H9 (cell line): Measurements from ENCODE around the gene TPM2. TPM values are rescaled to one million over a fixed set of nuclear protein-coding genes. Genes with fewer than 3 reads are reported as not detected.

Experiments
- DNase-seq: peaks from one replicate; pipeline ENCODE4 v3.0.0-alpha.2; 2017
- H2AFZ ChIP-seq: one replicate; pipeline ENCODE4 v1.6.1; 2013; ENCODE audit warnings: mild to moderate bottlenecking, low read length, control low read depth, moderate library complexity
- H2AK5ac ChIP-seq: 2 replicates; pipeline ENCODE4 v1.6.1; 2013; ENCODE audit warnings: low read length, control low read depth, mixed read lengths; ENCODE audit not compliant: insufficient read length
- H2BK120ac ChIP-seq: one replicate; pipeline ENCODE4 v1.6.1; 2013; ENCODE audit warnings: low read depth, mild to moderate bottlenecking, low read length, control low read depth, inconsistent platforms; ENCODE audit not compliant: poor library complexity, severe bottlenecking
- H2BK12ac ChIP-seq: 2 replicates; pipeline ENCODE4 v1.6.1; 2013; ENCODE audit warnings: low read length, control low read depth, mixed read lengths, low read depth; ENCODE audit not compliant: insufficient read length
- H2BK15ac ChIP-seq: 2 replicates; pipeline ENCODE4 v1.6.1; 2013; ENCODE audit warnings: low read depth, low read length, control low read depth
- H2BK20ac ChIP-seq: one replicate; pipeline ENCODE4 v1.6.1; 2013; ENCODE audit warnings: low read depth, mild to moderate bottlenecking, low read length, control low read depth, inconsistent platforms; ENCODE audit not compliant: poor library complexity, severe bottlenecking
- H2BK5ac ChIP-seq: 2 replicates; pipeline ENCODE4 v1.6.1; 2013; ENCODE audit warnings: low read length, control low read depth, mixed read lengths; ENCODE audit not compliant: insufficient read length
- H3K14ac ChIP-seq: 2 replicates; pipeline ENCODE4 v1.6.1; 2013; ENCODE audit warnings: low read length, control low read depth; ENCODE audit not compliant: insufficient read depth
- H3K18ac ChIP-seq: 2 replicates; pipeline ENCODE4 v1.6.1; 2013; ENCODE audit warnings: low read depth, mild to moderate bottlenecking, mixed read lengths, low read length, control low read depth; ENCODE audit not compliant: insufficient read length
- H3K23ac ChIP-seq: 2 replicates; pipeline ENCODE4 v1.6.1; 2013; ENCODE audit warnings: low read length, control low read depth, mixed read lengths, low read depth; ENCODE audit not compliant: insufficient read length
- H3K23me2 ChIP-seq: 2 replicates; pipeline ENCODE4 v1.6.1; 2013; ENCODE audit warnings: low read depth, mild to moderate bottlenecking, mixed read lengths, low read length, control low read depth; ENCODE audit not compliant: insufficient read length, poor library complexity, severe bottlenecking
- H3K27ac ChIP-seq: 2 replicates; pipeline ENCODE4 v1.5.1; 2013; ENCODE audit warnings: low read length, control low read depth, mixed read lengths, low read depth; ENCODE audit not compliant: insufficient read length
- H3K27me3 ChIP-seq: 2 replicates; pipeline ENCODE4 v1.6.1; 2013; ENCODE audit warnings: low read length, control low read depth, inconsistent platforms; ENCODE audit not compliant: insufficient read depth
- H3K4ac ChIP-seq: 2 replicates; pipeline ENCODE4 v1.6.1; 2013; ENCODE audit warnings: low read depth, mild to moderate bottlenecking, control low read depth, inconsistent platforms, low read length, moderate library complexity
- H3K4me1 ChIP-seq: 2 replicates; pipeline ENCODE4 v1.6.1; 2013; ENCODE audit warnings: low read length, control low read depth, inconsistent platforms; ENCODE audit not compliant: insufficient read depth
- H3K4me2 ChIP-seq: 2 replicates; pipeline ENCODE4 v1.6.1; 2013; ENCODE audit warnings: low read length, control low read depth, mixed read lengths; ENCODE audit not compliant: insufficient read length, insufficient read depth
- H3K56ac ChIP-seq: 2 replicates; pipeline ENCODE4 v1.6.1; 2013; ENCODE audit warnings: low read depth, mild to moderate bottlenecking, mixed read lengths, low read length, control low read depth; ENCODE audit not compliant: insufficient read length
- H3K79me1 ChIP-seq: 2 replicates; pipeline ENCODE4 v1.6.1; 2013; ENCODE audit warnings: low read depth, mild to moderate bottlenecking, moderate library complexity, low read length, control low read depth, inconsistent platforms; ENCODE audit not compliant: insufficient read depth, poor library complexity, severe bottlenecking
- H3K79me2 ChIP-seq: 2 replicates; pipeline ENCODE4 v1.6.1; 2013; ENCODE audit warnings: low read length, control low read depth, inconsistent platforms; ENCODE audit not compliant: insufficient read depth
- H3K9ac ChIP-seq: 2 replicates; pipeline ENCODE4 v1.6.1; 2013; ENCODE audit warnings: low read length, control low read depth, mixed read lengths; ENCODE audit not compliant: insufficient read length; ENCODE audit errors: extremely low read depth
- H3K9me3 ChIP-seq: one replicate; pipeline ENCODE4 v1.6.1; 2013; ENCODE audit warnings: low read depth, low read length, inconsistent platforms; ENCODE audit not compliant: control insufficient read depth
- H3T11ph ChIP-seq: one replicate; pipeline ENCODE4 v1.6.1; 2013; ENCODE audit warnings: mild to moderate bottlenecking, low read length, control low read depth, inconsistent platforms
- H4K20me1 ChIP-seq: one replicate; pipeline ENCODE4 v1.6.1; 2013; ENCODE audit not compliant: control insufficient read depth, insufficient read length, insufficient read depth
- H4K5ac ChIP-seq: 2 replicates; pipeline ENCODE4 v1.6.1; 2013; ENCODE audit warnings: low read depth, mild to moderate bottlenecking, mixed read lengths, low read length, control low read depth; ENCODE audit not compliant: insufficient read length
- H4K8ac ChIP-seq: replicated peaks from 2 replicates; pipeline ENCODE4 v1.6.1; 2013; ENCODE audit warnings: low read length, control low read depth, mixed read lengths, low read depth; ENCODE audit not compliant: insufficient read length
- H4K91ac ChIP-seq: 2 replicates; pipeline ENCODE4 v1.6.1; 2013; ENCODE audit warnings: low read depth, mild to moderate bottlenecking, moderate library complexity, mixed read lengths, low read length, control low read depth; ENCODE audit not compliant: insufficient read length
- H3K27ac Mint-ChIP-seq, 3 experiments: 2 replicates in 2 of 3; 3 replicates in 1 of 3; pipeline ENCODE4 v1.8.0; 2020 to 2021; ENCODE audit warnings: mixed read lengths in 3 of 3, mild to moderate bottlenecking in 1 of 3, moderate library complexity in 1 of 3
- H3K27me3 Mint-ChIP-seq: 2 replicates; pipeline ENCODE4 v1.8.0; 2021; ENCODE audit warnings: low read depth, mild to moderate bottlenecking, moderate library complexity, mixed read lengths
- H3K36me3 Mint-ChIP-seq, 3 experiments: 2 replicates in 2 of 3; 3 replicates in 1 of 3; pipeline ENCODE4 v1.8.0; 2020 to 2021; ENCODE audit warnings: low read depth in 3 of 3, mixed read lengths in 3 of 3; ENCODE audit not compliant: insufficient read depth in 1 of 3
- H3K4me1 Mint-ChIP-seq, 2 experiments: 2 replicates each; pipeline ENCODE4 v1.8.0; 2020; ENCODE audit warnings: mixed read lengths in 2 of 2
- H3K4me3 Mint-ChIP-seq, 2 experiments: 2 replicates in 1 of 2; 3 replicates in 1 of 2; pipeline ENCODE4 v1.8.0; 2020 to 2021; ENCODE audit warnings: mild to moderate bottlenecking in 2 of 2, mixed read lengths in 2 of 2, moderate library complexity in 1 of 2
- H3K9me3 Mint-ChIP-seq, 2 experiments: 2 replicates in 1 of 2; 3 replicates in 1 of 2; pipeline ENCODE4 v1.8.0; 2020; ENCODE audit warnings: mild to moderate bottlenecking in 2 of 2, mixed read lengths in 2 of 2, moderate library complexity in 1 of 2
- WGBS: extraction: QIAGEN DNeasy Blood & Tissue Kit; methylation state at CpG from one replicate; pipeline ENCODE4 v1.1.7; 2013; ENCODE audit warnings: missing lambda C conversion rate, low lambda C conversion rate, mixed read lengths; ENCODE audit not compliant: insufficient read length; ENCODE audit errors: extremely low coverage; 5-methylcytosine and 5-hydroxymethylcytosine counted together
- total RNA-seq: library from RNA; stranded (reverse); gene quantifications from 2 replicates; pipeline ENCODE4 v1.2.1, GENCODE V29; 2021
- TF ChIP-seq, protein P1 (sequence below): fragments of 200-600 bp; sonication (generic); conservative IDR thresholded peaks from 3 replicates; pipeline ENCODE4 v1.8.0; 2021; ENCODE audit warnings: antibody characterized with exemption, mild to moderate bottlenecking

Gene TPM2
- total RNA-seq, 1 experiment from 2014 or later = 225 TPM

DNA sequence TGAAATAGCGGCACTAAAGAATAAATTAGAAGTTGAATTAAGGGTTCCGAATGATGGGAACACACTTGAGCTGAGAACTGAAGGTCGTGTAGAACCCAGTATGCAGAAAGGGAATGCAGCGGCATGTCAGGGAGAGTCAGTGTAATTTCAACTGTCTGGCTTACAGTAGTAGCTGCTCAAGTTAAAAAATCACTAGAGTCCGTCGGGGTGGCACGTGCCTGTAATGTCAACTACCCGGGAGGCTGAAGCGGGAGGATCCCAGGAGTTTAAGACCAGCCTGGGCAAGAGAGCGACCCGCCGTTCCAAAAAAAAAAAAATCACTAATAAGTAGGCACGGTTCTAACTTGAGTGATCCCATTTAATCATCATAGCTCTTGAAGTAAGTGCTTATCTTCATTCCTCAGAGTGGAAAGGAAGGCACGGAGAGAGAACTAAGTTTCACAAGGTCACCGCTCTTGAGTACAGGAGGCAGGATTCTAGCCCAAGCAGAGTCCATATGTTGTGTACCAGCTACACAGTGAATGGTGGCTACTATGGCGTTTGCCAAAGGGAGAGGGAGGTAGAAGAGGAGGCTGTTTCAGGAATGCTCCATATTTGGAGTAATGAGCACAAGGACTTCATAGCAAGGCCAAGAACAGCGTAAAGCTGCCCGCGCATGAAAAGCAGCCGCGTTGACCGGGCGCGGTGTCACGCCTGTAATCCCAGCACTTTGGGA is 32.7 kb downstream of the TPM2 start:
- Histone ChIP-seq H3K27ac (no peak overlapping the region), H3K27me3 (no peaks in the 10 kb centered on the region), H3K79me1 (no peaks in the 10 kb centered on the region), H3K56ac (no peak overlapping the region), H3K4ac (no peak overlapping the region), H4K20me1 (no peaks in the 10 kb centered on the region), H3K18ac (peak overlapping the region; percentile 8), H4K91ac (no peak overlapping the region), H2BK15ac (no peak overlapping the region), H3K79me2 (no peaks in the 10 kb centered on the region), H3K4me1 (peaks cover 3% of the 10 kb centered on the region; the same call in 1 of the 2 replicates), H3K9me3 (no peaks in the 10 kb centered on the region), H4K8ac (no peak overlapping the region), H3K23me2 (peaks cover 11% of the 10 kb centered on the region), H3T11ph (no peak overlapping the region), H3K14ac (peak overlapping the region; percentile 50; the same call in 1 of the 2 replicates), H2AK5ac (no peak overlapping the region), H3K9ac (peak overlapping the region; percentile 24), H3K4me2 (peak overlapping the region; percentile 76), H2BK12ac (no peak overlapping the region), H2BK5ac (no peak overlapping the region), H2BK120ac (no peak overlapping the region), H4K5ac (no peak overlapping the region), H2BK20ac (no peak overlapping the region), H3K23ac (no peak overlapping the region), H2AFZ (no peak overlapping the region)
- Mint-ChIP-seq H3K4me1 (peaks cover 18% of the 10 kb centered on the region in 2 experiments), H3K36me3 (peaks cover 19 to 26% (median 24%) of the 10 kb centered on the region in 3 experiments), H3K27ac (peak overlapping the region; percentile 98 to 100 (median 99); a peak in 5 of 7 replicates), H3K27me3 (peaks cover 18% of the 10 kb centered on the region), H3K4me3 (peak overlapping the region; percentile 64 to 85), H3K9me3 (peaks cover 2 to 3% of the 10 kb centered on the region in 2 experiments; a peak in 3 of 5 replicates)
- TF ChIP-seq, protein P1, sequence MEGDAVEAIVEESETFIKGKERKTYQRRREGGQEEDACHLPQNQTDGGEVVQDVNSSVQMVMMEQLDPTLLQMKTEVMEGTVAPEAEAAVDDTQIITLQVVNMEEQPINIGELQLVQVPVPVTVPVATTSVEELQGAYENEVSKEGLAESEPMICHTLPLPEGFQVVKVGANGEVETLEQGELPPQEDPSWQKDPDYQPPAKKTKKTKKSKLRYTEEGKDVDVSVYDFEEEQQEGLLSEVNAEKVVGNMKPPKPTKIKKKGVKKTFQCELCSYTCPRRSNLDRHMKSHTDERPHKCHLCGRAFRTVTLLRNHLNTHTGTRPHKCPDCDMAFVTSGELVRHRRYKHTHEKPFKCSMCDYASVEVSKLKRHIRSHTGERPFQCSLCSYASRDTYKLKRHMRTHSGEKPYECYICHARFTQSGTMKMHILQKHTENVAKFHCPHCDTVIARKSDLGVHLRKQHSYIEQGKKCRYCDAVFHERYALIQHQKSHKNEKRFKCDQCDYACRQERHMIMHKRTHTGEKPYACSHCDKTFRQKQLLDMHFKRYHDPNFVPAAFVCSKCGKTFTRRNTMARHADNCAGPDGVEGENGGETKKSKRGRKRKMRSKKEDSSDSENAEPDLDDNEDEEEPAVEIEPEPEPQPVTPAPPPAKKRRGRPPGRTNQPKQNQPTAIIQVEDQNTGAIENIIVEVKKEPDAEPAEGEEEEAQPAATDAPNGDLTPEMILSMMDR = no peak
- DNase-seq = no peak
- no CpG with 5 or more reads among the region's 25 CpGs for WGBS
